GM23338 (cell line): Measurements from ENCODE around the gene SLC30A7.

Experiments used
- CREB1 ChIP-seq: fragments of 250-450 bp; sonication (Bioruptor Pico); IDR thresholded peaks from 2 replicates; pipeline ENCODE4 v1.5.0; 2020; ENCODE audit warnings: low read depth, mild to moderate bottlenecking, moderate library complexity
- CTCF ChIP-seq, 2 experiments: fragments of 200-600 bp in 1 of 2; sonication (generic) in 1 of 2; conservative IDR thresholded peaks; 2 replicates each; pipeline versions ENCODE4 v1.5.1 to v1.6.1; 2016 to 2017; ENCODE audit warnings: antibody characterized with exemption in 2 of 2, low read depth in 2 of 2, mild to moderate bottlenecking in 2 of 2, moderate library complexity in 1 of 2
- ETS1 ChIP-seq: IDR thresholded peaks from 2 replicates; pipeline ENCODE4 v1.6.1; 2016; ENCODE audit warnings: antibody characterized with exemption
- EZH2 ChIP-seq: fragments of 200-600 bp; sonication (generic); IDR thresholded peaks from one replicate; pipeline ENCODE4 v1.8.0; 2017; ENCODE audit warnings: antibody characterized with exemption, mild to moderate bottlenecking, low read depth; ENCODE audit not compliant: unreplicated experiment
- EZH2phosphoT487 ChIP-seq: fragments of 200-600 bp; sonication (generic); IDR thresholded peaks from one replicate; pipeline ENCODE4 v1.8.1; 2018; ENCODE audit warnings: antibody characterized with exemption; ENCODE audit not compliant: unreplicated experiment
- JUNB ChIP-seq: IDR thresholded peaks from one replicate; pipeline ENCODE4 v1.6.1; 2016; ENCODE audit warnings: antibody characterized with exemption; ENCODE audit not compliant: unreplicated experiment
- POLR2AphosphoS5 ChIP-seq: IDR thresholded peaks from 2 replicates; pipeline ENCODE4 v1.6.1; 2016; ENCODE audit warnings: antibody characterized with exemption, low read depth
- TF ChIP-seq, protein P1 (sequence below): IDR thresholded peaks from one replicate; pipeline ENCODE4 v1.6.1; 2018; ENCODE audit warnings: antibody characterized with exemption; ENCODE audit not compliant: unreplicated experiment

- TF ChIP-seq CTCF (conservative IDR thresholded peaks at IDR 0.05; ENCODE audit: low read depth in 2 of 2) (no peak), CREB1 (CRISPR knock-in tag) (no peak), EZH2phosphoT487 (no peak), ETS1 (no peak), JUNB (no peak), EZH2 (no peak), POLR2AphosphoS5 (no peak)
- TF ChIP-seq, protein P1, sequence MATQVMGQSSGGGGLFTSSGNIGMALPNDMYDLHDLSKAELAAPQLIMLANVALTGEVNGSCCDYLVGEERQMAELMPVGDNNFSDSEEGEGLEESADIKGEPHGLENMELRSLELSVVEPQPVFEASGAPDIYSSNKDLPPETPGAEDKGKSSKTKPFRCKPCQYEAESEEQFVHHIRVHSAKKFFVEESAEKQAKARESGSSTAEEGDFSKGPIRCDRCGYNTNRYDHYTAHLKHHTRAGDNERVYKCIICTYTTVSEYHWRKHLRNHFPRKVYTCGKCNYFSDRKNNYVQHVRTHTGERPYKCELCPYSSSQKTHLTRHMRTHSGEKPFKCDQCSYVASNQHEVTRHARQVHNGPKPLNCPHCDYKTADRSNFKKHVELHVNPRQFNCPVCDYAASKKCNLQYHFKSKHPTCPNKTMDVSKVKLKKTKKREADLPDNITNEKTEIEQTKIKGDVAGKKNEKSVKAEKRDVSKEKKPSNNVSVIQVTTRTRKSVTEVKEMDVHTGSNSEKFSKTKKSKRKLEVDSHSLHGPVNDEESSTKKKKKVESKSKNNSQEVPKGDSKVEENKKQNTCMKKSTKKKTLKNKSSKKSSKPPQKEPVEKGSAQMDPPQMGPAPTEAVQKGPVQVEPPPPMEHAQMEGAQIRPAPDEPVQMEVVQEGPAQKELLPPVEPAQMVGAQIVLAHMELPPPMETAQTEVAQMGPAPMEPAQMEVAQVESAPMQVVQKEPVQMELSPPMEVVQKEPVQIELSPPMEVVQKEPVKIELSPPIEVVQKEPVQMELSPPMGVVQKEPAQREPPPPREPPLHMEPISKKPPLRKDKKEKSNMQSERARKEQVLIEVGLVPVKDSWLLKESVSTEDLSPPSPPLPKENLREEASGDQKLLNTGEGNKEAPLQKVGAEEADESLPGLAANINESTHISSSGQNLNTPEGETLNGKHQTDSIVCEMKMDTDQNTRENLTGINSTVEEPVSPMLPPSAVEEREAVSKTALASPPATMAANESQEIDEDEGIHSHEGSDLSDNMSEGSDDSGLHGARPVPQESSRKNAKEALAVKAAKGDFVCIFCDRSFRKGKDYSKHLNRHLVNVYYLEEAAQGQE = no peak
These were observed 83.7 kb downstream of the SLC30A7 start for GRCh38 chr1:100979631-100980030.
